ENCODE data around the gene GOLGA1.
A peak's percentile ranks its signal among the peaks of the same experiment; 100 is the strongest.
"Not testable (repeated sequence)": the region's sequence is repeated elsewhere in the genome, so short reads cannot be mapped to it uniquely, and the experiment has no call there.

The GOLGA1 gene

DNA sequence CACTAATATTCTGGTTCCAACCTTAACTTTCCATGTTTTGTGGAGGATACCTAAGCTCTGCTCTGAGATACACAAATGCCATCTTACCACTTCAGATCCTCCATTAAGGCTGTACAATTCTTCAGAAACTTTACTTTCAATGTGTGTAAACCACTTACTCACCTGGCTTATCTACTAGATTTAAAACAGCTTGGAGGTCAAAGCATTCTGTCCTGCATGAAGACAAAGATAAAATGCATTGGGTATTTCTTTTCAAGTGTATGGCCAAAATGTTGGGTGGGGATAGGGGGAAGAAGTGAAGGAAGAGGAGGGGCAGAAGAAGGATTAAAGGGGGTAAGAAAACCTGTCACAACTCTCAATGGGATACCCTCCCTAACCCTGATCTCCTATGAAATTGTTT is 939 bp downstream of the GOLGA1 start:
- DNase-seq (ENCODE audit: insufficient read length, low spot score), result no peak
- TF ChIP-seq, protein P1, sequence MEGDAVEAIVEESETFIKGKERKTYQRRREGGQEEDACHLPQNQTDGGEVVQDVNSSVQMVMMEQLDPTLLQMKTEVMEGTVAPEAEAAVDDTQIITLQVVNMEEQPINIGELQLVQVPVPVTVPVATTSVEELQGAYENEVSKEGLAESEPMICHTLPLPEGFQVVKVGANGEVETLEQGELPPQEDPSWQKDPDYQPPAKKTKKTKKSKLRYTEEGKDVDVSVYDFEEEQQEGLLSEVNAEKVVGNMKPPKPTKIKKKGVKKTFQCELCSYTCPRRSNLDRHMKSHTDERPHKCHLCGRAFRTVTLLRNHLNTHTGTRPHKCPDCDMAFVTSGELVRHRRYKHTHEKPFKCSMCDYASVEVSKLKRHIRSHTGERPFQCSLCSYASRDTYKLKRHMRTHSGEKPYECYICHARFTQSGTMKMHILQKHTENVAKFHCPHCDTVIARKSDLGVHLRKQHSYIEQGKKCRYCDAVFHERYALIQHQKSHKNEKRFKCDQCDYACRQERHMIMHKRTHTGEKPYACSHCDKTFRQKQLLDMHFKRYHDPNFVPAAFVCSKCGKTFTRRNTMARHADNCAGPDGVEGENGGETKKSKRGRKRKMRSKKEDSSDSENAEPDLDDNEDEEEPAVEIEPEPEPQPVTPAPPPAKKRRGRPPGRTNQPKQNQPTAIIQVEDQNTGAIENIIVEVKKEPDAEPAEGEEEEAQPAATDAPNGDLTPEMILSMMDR (IDR thresholded peaks at IDR 0.05; ENCODE audit: insufficient read depth, missing control alignments), result no peak
- FAIRE-seq, result no peak

GRCh38 chr9:124934290-124934689 is 6.6 kb downstream of the GOLGA1 start:
- no peak for FAIRE-seq
- no peak for DNase-seq (ENCODE audit: insufficient read length, low spot score)
- TF ChIP-seq, protein P1 (IDR thresholded peaks at IDR 0.05; ENCODE audit: insufficient read depth, missing control alignments), result no peak

DNA sequence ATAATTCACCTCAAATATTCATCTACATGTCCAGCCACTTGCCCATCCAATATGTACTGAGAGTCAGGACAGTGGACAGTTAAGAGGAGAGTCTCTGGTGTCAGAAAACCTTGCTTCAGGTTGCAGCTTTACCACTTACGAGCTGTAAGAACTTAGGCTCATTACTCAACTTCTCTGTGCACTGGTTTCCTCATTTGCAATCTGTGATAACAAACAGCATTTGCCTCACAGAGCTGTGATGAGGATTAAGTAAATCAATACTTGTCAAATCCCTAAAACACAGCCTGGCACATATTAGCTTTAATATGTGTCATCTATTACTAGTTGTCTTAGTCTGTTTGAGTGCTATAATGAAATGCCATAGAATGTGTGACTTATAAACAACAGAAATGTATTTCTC is 8.6 kb downstream of the GOLGA1 start:
- FAIRE-seq (peak; percentile 77), DNase-seq (ENCODE audit: insufficient read length, low spot score) (no peak)
- TF ChIP-seq, protein P1 (IDR thresholded peaks at IDR 0.05; ENCODE audit: insufficient read depth, missing control alignments), result no peak

- TF ChIP-seq, protein P1 (IDR thresholded peaks at IDR 0.05; ENCODE audit: insufficient read depth, missing control alignments), result no peak
- FAIRE-seq (no peak), DNase-seq (ENCODE audit: insufficient read length, low spot score) (no peak)
Observed at GRCh38 chr9:124929464-124929863, 11.4 kb downstream of the GOLGA1 start.

DNA sequence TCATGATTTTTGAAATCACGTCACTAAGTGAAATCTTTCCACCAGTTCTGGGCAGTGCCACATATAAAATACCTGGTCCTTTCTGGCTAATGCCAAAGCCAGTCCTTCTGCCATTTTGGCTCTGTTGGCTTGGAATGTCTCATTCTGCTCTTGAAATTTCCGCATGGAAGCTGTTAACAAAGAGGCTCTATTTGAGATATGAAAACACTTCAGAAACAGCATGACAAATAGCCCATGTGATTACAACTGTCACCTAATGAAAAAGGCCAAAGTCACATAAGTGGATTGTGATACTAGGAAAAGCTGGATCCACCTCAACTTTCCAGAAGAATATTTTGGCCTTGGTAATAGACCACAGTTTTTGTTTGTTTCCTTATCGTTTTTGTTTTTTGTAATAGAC is 12.8 kb downstream of the GOLGA1 start:
- DNase-seq (ENCODE audit: insufficient read length, low spot score), result no peak
- no peak for FAIRE-seq
- TF ChIP-seq, protein P1 (IDR thresholded peaks at IDR 0.05; ENCODE audit: insufficient read depth, missing control alignments), result no peak

GRCh38 chr9:124920394-124920793 is 20.5 kb downstream of the GOLGA1 start:
- not testable (repeated sequence) for FAIRE-seq

DNA sequence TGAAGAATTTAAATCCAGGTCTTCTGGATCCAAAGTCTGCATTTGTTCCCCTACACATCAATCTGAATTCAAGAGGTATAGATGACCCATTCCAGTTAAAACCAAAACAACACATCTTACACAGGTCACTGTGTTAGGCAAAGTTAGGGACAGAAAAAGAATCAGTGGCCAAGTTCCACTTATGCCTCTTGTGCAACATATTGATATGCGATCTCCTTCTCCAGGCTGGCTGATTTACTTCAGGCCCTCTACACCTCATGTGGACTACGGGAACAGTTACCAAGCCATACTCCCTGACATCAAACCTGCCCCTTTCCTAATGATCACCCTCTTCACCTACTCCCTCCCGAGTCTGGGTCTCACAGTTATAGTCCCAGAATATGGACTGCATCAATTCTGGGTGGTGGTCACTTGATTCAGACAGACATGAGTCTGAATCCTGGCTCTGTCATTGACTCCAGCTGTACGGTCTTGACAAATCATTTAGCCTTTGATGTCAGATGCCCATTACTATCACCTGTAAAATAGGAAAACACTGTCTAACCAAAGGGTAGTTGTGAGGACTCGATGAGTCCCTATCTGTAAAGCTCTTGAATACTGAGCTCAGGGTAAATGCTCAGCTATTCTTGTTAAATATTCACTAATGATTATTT is 26.0 kb downstream of the GOLGA1 start:
- TF ChIP-seq, protein P1 (IDR thresholded peaks at IDR 0.05; ENCODE audit: insufficient read depth, missing control alignments), result no peak
- no peak for FAIRE-seq

More at GRCh38 chr9:124920394-124920793, 20.5 kb downstream of the GOLGA1 start:
- DNase-seq (ENCODE audit: insufficient read length, low spot score), result not testable (repeated sequence)

DNA sequence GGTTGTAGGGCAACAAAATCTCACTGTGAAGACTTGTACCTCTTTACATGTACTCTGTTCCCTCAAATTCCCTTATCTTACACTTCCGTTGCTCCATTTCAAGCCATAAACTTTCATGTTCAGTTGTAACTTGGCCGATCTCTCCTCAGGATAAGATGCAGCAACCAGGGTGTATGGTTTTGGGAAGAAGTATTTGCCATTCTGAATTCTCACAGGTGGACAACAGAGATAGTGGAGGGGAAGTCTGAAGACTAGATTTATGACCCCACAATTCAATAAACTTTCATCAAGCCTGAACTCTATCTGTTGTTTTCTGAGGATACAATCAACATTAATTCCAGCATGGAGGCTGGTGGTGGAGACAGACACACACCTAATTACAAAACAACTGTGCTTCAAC is 27.5 kb downstream of the GOLGA1 start:
- TF ChIP-seq, protein P1 (IDR thresholded peaks at IDR 0.05; ENCODE audit: insufficient read depth, missing control alignments), result no peak
- DNase-seq (ENCODE audit: insufficient read length, low spot score) (no peak), FAIRE-seq (no peak)

More for the DNA sequence above, 26.0 kb downstream of the GOLGA1 start:
- DNase-seq (ENCODE audit: insufficient read length, low spot score), result no peak
